Stimulated activated CD8-positive, alpha-beta memory T cell treated with anti-CD3 and anti-CD28 coated beads, Interleukin-2, amount 100 ng/mL, for 48 hours (primary cell): ENCODE data around the gene COTL1.

ENCODE experiments used
- DNase-seq, 2 donors: peaks; one replicate each; pipeline ENCODE4 v3.0.0-alpha.2; 2020; ENCODE audit warnings: low read depth in 2 of 2

The COTL1 gene, protein sequence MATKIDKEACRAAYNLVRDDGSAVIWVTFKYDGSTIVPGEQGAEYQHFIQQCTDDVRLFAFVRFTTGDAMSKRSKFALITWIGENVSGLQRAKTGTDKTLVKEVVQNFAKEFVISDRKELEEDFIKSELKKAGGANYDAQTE

DNA sequence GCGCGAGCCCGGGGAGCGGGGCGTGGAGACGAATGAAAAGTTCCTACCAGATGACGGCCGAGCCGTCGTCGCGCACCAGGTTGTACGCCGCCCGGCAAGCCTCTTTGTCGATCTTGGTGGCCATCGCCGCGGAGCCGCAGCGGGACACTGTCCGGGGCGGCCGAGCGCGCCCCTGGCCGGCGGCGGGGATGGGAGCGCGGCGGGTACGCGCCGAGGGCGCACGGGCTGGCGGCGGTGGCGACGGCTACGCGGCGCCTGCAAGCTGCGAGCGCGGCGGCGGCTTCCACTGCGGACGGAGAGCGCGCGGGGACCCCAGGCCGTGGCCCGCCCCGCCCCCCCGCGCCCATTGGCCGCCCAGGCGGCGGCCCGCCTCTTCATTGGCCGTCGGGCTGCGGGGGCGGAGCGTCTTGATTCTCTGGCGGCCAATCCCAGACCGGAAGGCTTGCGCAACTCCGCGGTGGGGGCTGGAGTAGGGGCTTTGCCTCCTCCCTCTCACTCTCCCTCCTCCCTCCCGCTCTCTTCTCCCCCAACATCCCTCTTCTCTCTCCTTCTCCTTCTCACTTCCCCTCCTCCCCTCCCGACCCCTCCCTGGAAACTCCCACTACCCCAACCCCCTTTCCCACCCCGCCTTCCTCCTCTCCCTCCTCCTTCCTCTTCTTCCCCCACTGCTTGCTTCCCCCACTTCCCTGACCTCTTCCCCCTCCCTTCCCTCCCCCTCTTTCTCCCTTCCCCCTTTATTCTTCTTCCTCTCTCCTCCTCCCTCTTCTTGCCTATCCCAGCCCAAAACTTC is at the start of gene COTL1:
Gene COTL1, minus strand, starts transcription at position 288 of the 790 bp plus-strand sequence. Its CDS starts 164 bp downstream, at position 124.
- DNase-seq = peak; percentile 96 to 97

DNA sequence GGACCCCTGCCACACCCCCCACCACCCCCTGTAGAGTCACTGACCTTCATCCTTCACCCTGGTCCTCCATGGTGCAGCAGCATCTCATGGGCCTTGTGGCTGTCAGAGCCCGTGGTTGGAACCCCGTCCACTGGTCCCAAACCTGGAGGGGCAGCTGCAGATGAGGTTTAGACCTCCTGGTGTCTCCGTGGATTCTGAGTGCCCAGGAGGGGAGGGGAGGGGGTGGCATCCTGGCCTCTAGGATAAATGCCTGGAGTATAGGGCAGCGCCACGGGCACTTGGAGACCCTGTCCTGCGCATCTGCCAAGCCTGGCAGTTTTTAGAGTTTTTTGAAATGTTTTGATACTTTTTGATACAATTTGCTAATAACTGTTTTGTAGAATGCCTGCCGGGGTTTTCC is 48.0 kb upstream of the COTL1 start:
- no peak for DNase-seq

DNA sequence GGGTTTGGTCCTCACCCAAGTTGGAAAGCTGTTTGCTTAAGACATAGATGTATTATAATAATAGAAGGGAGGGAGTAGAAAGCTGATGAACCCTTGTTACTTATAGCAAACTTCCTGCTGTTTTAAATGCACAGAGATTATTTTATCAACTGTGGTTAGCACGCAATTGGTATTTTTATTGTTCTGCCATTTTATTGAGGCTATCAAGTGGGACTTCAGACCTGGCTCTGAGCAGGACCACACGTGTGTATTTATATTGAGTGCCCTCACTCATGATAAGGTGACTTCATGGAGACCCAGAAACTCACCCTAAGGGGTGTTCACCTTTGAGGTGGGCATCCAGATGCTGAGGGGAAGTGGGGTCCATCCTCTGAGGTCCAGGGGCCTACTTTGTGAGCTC is 47.5 kb upstream of the COTL1 start:
- no peak for DNase-seq

DNA sequence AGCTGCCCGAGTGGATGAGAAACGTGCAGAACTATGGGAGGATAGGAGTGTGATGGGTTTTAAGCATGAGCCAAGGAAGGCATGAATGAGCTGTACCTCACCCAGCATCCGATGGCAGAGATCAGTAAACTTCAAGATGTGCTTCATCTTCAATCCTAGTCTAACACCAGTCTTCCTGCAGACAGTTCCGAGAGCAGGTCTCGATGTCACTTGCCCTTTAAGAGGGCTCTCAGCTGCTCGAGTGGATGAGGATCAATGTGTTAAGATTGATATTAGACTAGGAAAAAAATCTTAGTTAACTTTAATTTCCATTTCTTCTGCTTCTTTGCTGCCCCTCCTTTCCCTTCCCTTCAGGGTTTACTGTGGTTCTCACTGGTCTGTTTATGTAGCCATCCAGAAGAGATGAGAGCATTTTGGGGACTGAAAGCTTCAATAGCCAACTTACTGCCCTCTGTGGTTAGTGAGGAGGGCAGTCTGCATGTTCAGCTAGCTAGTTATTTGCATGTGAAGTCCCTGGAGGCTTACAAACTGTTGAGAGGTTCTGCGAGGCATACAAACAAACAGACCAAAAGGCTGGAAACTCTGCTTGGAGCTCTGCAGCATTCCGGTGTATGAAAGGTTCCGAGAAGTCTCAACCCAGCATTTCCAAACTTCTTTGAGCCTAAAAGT is 45.7 kb upstream of the COTL1 start:
- no peak for DNase-seq

DNA sequence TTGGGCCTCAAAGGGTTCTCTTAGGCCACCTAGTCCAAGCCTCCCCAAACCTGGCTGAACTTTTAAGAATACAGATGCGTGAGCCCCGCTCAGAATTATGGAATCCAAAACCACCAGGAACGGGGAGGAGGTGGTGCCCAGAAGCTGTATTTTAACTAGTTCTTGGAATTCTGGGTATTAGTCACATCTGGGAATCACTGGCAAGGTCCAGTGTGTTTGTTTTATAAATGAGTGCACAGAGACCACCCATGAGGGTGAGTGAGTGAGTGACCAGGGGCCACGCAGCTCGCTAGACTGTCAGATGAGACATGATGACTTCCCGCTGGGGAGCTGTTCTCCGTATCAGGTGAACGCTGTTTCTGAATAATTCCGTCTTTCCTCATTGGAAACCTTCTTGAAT is 44.6 kb upstream of the COTL1 start:
- DNase-seq = no peak

DNA sequence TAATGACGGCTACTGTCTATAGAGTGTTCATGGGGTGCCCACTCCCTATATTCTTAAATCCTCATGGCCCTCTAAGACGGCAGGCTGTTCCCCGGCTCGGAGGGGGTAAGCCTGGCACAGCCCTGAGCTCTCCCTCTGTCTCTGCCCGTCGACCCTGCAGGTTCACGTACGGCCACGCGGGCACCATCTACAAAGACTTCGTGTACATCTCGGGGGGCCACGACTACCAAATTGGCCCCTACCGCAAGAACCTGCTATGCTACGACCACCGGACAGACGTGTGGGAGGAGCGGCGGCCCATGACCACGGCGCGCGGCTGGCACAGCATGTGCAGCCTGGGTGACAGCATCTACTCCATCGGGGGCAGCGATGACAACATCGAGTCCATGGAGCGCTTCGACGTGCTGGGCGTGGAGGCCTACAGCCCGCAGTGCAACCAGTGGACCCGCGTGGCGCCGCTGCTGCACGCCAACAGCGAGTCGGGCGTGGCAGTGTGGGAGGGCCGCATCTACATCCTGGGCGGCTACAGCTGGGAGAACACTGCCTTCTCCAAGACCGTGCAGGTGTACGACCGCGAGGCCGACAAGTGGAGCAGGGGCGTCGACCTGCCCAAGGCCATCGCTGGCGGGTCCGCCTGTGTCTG is 43.7 kb upstream of the COTL1 start:
- DNase-seq = no peak

DNA sequence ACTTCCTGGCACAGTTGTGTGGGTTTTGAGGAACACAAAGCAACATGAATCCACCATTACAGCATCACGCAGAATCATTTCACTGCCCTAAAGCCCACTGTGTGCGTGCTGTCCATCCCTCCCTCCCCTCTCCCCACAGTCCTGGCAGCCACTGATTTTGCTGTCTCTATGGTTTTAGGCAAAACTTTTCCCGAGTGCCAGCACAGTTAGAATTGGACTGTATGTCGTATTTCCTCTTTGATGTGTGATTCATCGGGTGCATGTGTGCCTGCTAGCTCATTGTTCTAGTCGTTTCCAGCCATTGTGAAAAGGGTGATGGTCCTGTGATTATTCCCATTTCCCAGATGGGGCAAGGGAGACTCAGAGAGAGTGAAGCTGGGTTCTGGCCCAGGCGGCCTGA is 43.1 kb upstream of the COTL1 start:
- no peak for DNase-seq

DNA sequence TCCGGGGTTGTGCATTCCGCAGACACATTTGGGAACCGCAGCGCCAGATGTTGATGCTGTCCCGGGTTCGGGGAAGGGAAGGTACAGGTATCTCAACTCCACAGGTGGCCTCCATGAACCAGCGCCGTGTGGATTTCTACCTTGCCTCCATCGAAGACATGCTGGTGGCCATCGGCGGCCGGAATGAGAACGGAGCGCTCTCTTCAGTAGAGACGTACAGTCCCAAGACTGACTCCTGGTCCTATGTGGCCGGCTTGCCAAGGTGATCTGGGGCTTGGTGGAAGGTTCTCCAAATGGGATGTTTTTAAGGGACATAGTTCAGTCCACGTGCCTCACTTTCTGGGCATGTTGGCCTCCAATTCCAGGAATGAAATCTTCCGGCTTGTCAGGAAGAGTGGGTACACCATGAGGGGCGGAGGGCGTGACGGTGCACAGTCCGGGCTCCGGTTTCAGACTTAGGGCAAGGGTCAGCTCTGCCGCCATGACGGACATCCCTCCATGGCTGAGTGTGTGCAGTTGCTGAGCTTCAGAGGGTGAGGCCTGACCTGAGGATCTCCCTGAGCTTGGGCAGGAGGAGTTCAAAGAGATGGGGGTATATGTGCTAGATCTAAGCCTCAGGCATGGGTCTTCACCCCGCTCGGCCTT is 41.9 kb upstream of the COTL1 start:
- no peak for DNase-seq

DNA sequence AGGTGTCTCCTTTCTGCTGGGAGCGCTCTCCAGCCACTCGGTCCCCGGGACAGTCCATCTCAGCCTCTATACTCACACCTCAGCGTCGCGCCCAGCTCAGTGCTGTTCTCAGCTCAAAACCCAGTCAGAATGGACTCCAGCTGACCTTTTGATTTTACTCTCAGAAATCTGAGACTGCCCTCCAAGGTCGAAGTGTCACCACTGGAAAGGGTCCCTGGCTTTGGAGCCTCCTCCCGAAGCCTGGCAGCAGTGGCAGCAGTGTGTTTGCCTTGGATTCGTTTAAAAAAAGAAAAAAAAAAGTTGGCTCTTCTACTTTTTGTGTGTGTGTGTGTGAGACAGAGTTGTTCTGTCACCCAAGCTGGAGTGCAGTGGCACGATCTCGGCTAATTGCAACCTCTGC is 40.8 kb upstream of the COTL1 start:
- no peak for DNase-seq

DNA sequence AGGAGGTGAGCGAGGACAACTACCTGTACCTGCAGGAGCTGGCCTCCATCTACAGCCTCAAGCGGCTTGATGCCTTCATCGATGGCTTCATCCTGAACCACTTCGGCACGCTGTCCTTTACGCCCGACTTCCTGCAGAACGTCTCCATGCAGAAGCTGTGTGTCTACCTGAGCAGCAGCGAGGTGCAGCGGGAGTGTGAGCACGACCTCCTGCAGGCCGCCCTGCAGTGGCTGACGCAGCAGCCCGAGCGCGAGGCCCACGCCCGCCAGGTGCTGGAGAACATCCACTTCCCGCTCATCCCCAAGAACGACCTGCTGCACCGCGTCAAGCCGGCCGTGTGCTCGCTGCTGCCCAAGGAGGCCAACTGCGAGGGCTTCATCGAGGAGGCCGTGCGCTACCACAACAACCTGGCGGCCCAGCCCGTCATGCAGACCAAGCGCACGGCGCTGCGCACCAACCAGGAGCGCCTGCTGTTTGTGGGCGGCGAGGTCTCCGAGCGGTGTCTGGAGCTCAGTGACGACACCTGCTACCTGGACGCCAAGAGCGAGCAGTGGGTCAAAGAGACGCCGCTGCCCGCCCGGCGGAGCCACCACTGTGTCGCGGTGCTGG is 39.5 kb upstream of the COTL1 start:
- DNase-seq = no peak

DNA sequence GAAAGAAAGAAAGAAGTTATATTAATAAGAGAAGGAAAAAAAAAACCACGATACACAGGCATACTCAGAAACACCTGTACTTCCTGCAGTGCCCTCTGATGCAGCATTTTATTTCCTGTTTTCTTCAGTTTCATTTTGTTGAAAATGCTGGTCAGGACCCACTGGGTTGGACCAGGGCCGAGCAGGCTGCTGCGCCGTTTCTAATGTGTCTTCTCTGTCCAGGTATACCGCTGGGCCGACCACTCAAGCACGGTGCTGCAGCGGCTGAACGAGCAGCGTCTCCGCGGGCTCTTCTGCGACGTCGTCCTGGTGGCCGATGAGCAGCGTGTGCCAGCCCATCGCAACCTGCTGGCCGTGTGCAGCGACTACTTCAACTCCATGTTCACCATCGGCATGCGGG is 38.8 kb upstream of the COTL1 start:
- DNase-seq = no peak

DNA sequence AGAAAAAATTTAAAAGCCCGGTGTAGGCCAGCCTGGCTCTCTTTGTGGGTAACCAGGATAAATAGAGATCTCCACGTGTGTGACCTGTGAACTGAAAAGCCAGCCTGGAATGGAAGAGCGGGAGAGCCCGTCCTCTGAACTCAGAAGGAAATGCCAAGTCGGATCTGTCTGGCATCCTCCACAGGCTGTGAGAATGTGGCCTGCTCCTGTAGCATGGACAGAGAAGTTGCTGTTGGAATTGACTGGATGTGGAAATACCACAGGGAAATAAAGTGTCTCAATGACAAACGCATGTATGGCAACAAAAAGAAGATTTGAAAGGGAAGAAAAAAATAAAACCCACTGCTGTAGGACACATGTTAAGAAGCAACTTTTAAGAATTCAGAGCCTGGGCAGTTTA is 37.1 kb upstream of the COTL1 start:
- DNase-seq = no peak

DNA sequence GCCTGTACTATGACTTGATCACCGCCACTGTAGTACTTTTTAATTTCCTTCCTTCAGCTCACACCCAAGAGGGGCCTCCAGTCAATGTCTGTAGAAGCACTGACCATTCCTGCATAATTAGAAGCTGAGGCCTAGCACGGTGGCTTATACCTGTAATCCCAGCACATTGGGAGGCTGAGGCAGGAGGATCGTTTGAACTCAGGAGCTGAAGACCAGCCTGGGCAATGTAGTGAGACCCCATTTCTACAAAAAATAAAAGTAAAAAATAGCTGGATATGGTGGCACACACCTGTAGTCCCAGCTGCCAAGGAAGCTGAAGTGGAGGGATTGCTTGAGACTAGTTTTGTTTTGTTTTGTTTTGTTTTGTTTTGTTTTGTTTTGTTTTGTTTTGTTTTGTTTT is 36.4 kb upstream of the COTL1 start:
- DNase-seq = no peak

DNA sequence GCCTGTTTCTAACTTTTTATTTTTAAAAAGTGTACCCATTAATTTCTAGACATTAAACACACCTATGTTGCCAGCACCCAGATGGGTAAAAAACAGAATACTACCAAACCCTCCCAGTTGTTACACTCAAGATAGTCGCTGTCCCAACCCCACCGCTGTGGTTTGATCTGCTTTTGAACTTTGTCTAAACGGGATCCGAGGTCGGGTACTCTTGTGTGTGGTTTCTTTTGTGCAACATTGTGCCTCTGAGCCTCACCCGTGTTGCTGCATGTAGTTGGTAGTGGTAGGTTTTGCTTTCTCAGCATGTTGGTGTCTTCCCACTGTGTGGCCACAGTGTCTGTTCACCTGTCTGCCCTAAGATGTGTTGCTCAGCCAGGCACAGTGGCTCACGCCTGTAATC is 34.7 kb upstream of the COTL1 start:
- DNase-seq = no peak

DNA sequence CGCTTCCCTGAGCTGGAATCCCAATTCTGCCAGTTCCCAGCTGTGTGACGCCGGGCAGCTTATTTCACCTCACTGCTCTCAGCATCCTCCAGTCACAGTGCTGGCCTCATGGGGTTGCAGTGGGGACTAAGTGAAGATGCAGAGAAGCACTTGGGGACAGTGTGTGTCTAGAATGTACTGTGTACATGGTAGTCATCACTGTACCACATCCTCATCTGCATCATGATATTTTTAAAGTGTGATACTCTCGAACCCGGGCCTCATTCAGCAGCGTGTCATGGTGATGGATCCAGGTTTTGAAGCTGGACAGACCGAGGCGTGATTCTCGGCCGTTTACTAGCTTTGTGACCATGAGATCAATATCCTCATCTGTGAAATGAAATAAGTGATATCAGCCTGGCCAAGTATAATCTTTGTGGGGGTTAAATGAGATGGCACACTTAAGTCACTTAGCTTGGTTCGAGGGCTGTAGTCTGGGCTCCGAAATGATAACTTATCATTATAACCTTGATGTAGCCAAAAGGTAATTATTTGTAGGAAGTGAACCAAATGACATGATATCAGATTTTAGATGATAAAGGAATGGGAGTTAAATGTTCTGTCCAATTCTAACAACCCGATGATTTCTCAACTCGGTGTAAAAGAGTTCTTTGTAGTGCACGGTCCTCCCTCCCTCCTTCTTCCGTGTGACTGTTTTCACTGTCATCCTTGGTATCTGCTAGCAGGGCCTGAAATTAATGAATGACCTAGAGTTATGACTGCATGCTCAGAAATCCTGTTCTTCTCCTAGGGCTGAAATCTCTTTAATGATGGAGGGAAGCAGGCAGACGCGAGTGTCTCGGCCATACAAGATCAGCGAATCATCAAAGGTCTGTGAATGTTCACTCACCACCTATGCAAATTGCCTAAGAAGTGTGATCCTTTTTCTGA is 32.4 kb upstream of the COTL1 start:
- no peak for DNase-seq

DNA sequence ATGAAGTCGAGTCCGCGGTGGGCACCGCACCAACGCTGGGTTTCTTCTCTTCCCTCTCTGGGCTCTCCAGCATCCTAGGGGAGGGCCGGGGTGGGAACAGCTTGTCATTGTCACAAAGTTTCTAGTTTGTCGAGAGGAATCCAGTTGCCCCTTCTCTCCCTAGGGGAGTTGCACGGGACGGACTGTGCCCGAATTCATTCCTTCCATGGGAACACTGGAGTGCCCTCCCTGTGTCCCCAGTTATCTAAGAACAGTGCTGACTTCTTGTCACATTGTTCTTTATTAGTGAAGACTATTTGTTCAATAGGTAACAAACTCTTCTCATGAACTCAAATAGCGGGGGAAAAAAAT is 31.6 kb upstream of the COTL1 start:
- no peak for DNase-seq

DNA sequence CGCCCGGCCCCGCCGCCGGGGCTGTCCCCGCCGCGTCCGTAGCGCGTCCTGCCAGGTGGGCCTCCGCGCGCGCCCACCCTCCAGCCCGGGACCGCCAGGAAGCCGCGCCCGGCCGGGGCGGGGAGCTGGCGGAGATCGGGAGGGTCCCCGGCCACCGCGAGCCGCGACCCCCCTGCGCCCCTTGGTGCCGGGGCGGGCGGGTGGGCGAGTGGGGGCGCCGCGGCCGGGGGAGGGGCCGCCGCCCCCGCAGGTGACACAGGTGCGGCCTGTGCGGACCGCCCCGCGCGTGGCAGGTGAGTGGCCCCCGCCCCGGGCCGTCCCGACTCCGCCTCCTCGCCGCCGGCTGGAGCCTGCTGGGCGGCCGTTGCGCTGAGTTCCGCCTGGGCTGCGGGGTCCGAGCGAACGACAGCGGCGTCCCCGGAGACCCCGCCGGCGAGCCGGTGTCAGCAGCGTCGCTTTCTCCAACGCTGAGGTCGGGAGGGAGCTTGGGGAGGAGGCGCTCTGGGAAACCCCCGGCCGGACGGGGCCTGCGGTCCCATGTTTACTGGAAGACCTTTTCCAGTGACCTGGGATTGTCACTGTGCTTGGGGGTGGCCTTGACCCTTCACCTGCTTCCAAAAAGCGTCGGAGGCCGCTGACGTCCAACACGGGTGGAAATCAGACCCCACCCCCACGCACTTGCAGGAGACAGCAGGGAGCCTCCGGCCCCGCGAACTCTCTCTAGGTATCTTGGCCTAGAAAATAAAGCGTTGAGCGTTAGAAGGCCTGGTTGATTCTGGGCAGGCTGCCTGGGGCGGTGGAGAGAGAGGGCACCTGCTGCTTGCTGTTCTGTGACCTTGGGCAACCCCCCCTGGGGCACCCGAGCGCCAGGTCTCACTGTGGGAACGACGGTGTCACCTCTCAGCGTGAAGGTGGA is 31.0 kb upstream of the COTL1 start:
- DNase-seq = peak; percentile 13 to 24

DNA sequence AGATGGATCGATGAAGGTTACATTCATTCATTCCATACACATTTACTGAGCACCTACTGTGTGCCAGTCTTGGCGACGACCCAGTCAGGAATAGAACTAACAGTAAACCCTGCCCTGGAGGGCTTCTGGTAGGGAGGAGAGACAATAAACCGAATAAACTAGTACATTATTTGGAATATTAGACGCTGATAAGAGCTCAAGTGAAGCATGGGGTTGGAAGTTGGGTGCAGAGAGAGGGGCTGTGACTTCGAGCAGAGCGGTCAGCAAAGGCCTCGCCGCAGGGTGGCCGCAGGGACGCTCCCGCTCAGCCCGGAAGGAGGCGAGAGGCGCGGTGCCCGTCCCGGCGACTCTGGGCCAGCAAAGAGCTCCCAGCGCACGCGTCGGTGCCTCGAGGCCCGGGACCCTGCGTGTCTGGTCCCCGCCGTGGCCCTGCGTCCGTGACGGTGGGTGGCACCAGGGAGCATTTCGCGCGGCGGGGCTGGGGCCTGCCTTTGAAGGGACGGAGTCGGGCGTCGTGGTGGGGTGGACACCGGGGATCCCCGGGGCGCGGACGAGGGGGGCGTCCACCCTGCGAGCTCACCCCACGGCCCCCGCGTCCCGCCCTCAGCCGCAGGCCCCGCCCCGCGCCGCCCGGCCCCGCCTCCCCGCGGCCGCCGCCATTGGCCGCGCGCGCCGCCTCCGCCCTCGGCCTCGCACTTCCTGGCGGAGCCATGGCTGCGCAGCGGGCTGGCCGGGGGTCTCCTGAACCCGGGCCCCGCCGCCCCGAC is 30.1 kb upstream of the COTL1 start, which contains the start of gene KLHL36:
Gene KLHL36, plus strand, starts transcription at position 684 of the 767 bp plus-strand sequence. CDS start 2,357 bp downstream, outside the sequence.
- peak; percentile 45 to 61 for DNase-seq

DNA sequence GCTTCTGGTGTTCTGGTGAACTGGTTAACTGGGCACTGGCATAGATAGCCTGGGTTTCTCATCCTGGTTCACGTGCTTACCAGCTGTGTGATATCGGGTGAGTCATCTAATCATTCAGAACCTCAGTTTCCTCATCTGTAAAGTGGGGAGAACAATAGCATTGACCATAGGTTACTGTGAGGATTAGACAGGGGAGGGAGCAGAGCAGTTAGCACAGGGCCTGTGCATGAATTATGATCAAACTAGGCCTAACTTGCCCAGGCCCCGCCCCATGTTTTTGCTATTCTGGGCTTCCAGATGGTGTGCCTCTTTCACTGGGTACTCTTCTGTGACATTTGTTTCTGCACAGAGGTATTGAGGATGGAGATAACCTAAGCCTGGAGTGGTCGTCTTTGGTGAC is 25.8 kb upstream of the COTL1 start:
- no peak for DNase-seq
